NCI-H1105 treated with DMSO at 0.1 percent for 48 hours (cell line): ENCODE measurements around the gene ASNSD1.
"Not testable (repeated sequence)": the region's sequence is repeated elsewhere in the genome, so short reads cannot be mapped to it uniquely, and the experiment has no call there.

Experiments used
- DNase-seq: peaks from one replicate; lab custom pipeline; 2025; lab: John Stamatoyannopoulos, UW

The ASNSD1 gene

DNA sequence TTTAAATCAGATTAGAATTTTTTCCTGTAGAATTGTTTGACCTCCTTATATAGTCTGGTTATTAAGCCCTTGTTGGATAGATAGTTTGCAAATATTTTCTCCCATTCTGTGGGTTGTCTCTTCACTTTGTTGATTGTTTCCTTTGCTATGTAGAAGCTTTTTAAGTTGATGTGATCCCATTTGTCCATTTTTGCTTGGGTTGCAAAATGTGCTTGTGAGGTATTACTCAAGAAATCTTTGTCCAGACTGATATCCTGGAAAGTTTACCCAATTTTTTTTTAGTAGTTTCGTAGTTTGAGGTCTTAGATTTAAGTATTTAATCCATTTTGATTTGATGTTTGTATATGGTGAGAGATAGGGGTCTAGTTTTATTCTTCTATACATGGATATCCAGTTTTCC lies 26.5 kb downstream of the ASNSD1 start:
- DNase-seq: not testable (repeated sequence)

DNA sequence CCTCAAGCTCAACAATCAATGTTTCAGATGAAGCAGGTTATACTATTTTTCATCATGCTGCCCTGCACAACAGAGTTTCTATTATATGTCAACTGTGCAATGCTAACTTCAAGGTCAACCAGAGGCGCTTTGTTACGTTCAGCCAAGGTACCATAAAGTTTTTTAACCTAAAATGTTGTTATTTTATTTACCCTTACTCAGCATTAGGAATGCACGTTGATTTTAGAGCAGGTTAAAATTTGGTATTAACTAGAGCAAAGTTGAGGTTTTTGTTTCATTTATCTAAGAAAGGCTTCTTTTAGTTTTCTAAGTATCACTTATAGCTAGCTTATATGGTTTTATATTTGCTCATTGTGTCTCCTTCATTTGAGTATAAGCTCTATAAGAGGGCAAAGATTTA lies 35.0 kb downstream of the ASNSD1 start:
- no peak for DNase-seq

DNA sequence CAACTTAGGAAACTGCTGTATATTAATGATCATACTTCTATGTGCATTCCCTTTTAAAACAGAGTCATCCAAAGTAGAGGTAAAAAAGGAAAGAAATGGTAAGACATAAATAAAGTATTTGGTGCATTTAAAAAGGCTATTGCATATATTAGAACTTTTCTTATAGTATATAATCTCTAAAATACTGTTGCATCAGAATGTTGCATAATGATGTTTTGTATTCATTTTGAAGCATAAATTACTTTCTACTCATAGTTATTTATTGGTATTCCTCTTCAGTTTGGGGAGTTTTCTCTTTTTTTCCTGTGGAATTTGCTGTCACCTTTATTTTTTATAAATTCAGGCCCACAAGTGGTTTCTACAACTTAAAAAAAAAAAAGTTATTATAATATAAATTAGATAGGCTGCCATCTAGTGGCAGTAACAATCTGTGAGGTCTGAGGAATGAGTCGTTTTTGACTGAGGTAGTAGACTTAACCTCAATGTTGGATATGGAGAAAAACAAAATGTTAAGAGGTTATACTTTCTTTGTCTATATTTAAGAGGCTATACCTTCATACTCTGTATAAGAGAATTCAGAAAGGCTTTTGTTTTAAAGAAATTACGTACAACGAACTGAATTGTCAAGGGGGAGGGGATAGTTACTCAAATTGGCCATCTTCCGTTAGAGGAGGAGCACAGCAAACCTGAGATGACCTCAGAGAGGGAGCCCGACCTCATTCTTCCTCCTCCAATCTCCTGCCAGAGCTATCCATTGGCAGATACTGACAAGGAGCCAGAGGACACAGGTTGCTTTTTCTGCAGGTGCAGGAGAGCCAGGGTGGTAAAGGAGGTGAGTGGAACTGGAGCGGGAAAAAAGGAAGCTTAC lies 37.0 kb downstream of the ASNSD1 start:
- DNase-seq: peak; percentile 38

DNA sequence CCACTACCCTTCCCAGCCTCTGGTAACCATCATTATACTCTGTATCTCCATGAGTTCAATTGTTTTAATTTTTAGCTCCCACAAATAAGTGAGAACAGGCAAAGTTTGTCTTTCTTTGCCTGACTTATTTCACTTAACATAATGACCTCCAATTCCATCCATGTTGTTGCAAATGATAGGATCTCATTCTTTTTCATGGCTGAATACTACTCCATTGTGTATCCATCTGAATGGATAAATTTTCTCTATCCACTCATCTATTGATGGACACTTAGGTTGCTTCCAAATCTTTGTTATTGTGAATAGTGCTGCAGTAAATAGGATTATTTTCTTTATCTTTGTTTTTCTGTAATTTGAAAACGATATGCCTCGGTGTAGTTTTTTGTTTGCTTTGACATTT lies 39.4 kb downstream of the ASNSD1 start:
- no peak for DNase-seq

DNA sequence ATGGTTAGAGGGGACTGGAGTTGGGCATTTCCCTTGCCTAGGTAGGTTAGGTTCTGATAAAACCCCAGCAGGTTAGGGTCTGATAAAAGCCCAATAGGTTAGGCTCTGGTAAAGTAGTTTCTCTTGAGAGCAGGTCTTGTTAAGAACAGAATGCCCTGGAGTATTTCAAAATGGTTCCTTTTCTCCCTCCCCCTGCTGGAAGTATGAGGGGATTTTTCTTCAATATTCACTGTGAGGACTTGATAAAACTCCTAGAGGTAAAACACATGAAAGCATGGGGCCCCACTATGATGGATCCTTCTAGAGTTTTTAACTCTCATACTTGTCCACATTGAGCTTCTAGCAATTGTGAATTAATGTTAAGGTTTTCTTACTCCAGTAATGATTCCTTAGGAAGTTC lies 40.8 kb downstream of the ASNSD1 start:
- no peak for DNase-seq

DNA sequence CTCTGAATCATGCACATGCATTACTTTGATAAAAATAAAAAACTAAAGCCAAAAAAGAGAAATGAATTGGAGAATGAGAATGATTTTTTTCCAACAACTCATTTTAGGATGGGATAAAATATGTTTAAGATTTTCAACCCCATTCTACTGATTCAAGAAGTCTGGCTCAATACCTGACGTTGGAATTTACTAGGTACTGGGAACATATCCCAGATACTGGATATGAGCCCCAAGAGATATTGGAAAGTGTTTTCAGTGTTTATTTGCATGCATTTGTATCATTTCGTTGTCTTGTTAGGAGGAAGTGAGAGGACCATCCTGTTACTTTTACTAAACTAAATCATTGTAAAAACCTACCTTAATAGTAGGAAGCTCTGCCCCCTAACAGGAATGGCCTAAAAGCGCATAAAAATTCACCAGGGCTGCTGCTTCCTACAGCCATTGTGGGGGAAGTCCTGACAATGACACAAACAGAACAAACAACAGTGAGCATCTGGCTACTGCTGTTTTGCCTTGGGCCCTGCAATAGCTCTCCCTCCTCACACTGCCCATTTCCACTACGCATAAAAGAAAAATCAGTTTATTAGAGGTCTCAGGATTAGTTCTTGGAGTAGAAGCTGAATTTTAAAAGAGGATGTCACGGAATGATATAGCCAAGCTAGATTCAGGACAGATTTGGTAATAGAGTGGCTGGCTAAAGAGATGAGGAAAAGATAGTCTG lies 48.4 kb downstream of the ASNSD1 start:
- DNase-seq: no peak

DNA sequence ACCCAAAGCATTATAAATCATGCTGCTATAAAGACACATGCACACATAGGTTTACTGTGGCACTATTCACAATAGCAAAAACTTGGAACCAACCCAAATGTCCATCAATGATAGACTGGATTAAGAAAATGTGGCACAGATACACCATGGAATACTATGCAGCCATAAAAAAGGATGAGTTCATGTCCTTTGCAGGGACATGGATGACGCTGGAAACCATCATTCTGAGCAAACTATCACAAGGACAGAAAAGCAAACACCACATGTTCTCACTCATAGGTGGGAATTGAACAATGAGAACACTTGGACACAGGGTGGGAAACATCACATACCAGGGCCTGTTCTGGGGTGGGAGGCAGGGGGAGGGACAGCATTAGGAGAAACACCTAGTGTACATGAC lies 56.3 kb downstream of the ASNSD1 start:
- not testable (repeated sequence) for DNase-seq

DNA sequence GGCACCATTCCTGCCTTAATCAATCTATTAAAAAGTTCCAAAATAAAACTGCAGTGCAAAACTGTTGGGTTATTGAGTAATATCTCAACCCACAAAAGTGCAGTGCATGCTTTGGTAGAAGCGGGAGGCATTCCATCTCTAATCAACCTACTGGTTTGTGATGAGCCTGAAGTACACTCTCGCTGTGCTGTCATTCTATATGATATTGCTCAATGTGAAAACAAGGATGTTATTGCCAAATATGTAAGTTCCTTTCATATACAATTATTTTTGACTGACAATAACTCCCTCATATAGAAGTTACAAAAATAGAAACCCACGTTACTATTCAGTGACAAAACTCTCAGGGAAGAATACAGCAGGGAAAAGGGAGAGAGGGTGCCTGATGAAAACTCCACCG lies 58.3 kb downstream of the ASNSD1 start:
- DNase-seq: no peak
